ENCODE results near the gene PRDM12. TPM values are rescaled to one million over a fixed set of nuclear protein-coding genes. Genes with fewer than 3 reads are reported as not detected.

Gene PRDM12
- total and polyA plus RNA-seq, 7 donors: 0.03 to 0.17 (median 0.06) TPM; not detected in 4

DNA sequence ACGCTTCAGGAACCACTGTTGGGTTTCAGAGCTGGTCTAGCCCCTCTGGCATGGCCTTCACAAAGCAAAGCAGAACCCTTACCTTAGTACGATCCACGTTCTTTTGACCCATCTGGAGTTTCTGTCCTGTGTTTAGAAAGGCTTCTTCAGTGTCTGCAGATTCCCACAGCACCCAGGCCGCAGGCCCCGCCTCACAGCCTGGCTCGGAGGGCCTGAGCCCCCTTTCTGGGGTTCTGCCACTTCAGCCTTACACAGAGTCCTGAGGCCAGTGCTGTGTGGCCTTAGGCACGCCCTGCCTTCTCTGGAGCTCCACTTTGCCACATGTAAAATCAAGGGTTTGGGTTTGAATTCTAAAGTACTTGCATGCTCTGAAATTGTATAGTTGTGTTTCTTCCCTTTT is 31.6 kb upstream of the PRDM12 start:
- Histone ChIP-seq H3K4me3 (no peak overlapping the region), H3K9me3 (no peaks in the 10 kb centered on the region), H3K27me3 (ENCODE audit: insufficient read depth in 3 of 3, low read length in 2 of 3) (no peaks in the 10 kb centered on the region), H3K4me1 (no peaks in the 10 kb centered on the region), H3K36me3 (ENCODE audit: insufficient read depth in 1 of 2, low read depth in 1 of 2) (peaks cover 8 to 100% of the 10 kb centered on the region in 2 donors), H3K27ac (no peak overlapping the region)
- ATAC-seq (no peak), DNase-seq (no peak)
- TF ChIP-seq, protein P1, sequence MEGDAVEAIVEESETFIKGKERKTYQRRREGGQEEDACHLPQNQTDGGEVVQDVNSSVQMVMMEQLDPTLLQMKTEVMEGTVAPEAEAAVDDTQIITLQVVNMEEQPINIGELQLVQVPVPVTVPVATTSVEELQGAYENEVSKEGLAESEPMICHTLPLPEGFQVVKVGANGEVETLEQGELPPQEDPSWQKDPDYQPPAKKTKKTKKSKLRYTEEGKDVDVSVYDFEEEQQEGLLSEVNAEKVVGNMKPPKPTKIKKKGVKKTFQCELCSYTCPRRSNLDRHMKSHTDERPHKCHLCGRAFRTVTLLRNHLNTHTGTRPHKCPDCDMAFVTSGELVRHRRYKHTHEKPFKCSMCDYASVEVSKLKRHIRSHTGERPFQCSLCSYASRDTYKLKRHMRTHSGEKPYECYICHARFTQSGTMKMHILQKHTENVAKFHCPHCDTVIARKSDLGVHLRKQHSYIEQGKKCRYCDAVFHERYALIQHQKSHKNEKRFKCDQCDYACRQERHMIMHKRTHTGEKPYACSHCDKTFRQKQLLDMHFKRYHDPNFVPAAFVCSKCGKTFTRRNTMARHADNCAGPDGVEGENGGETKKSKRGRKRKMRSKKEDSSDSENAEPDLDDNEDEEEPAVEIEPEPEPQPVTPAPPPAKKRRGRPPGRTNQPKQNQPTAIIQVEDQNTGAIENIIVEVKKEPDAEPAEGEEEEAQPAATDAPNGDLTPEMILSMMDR (IDR thresholded peaks at IDR 0.05): no peak
- WGBS, 3 donors: 90 to 96% (median 91%) methylated on average over 7 of the region's 7 CpGs
- intact Hi-C loops (cut with DNase I): no loop called here

DNA sequence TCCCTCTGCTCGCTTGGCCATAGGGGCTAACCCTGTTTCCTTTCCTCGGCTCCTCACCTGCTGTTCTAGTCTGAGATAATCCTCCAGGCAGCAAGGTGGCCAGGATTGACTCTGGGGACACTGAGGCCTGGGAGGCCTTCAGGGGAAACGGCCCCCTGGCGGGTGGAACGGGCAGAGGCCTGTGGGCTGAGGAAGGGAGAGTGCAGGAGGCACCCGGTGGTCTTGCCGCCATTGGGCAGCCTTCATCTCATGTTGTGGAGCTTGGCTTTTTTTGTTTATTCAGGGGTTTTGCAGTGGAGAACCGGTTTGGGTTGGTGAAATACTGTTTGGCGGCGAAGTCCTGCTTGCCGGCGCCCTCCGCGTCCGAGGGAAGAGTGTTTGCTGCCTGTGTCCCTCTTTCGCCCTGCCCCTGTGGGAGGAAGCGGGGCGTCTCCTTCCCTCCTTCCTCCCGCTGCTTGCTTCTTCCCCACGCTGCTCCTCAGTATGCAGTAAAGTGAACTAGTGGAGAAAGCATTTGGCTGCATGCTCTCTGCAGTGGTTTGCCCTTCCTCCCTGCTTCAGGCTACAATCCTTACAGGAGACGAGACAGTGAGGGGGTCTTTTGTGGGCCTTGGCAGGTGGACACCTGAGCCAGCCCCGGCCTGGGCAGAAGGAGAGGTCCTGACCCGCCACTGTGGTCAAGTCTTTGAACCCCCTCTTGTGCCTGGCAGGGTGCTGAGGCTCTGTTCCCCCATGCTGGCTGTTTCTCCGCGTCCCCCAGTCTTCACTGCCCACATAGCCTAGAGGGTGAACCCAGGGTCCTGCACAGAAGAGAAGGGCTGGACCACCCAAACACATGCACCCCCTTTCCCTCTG is 30.8 kb upstream of the PRDM12 start:
- Histone ChIP-seq H3K27me3 (ENCODE audit: insufficient read depth in 3 of 3, low read length in 2 of 3) (no peaks in the 10 kb centered on the region), H3K4me3 (no peak overlapping the region), H3K4me1 (no peaks in the 10 kb centered on the region), H3K9me3 (no peaks in the 10 kb centered on the region), H3K36me3 (ENCODE audit: insufficient read depth in 1 of 2, low read depth in 1 of 2) (peaks cover 8 to 100% of the 10 kb centered on the region in 2 donors), H3K27ac (no peak overlapping the region)
- DNase-seq: peak in 1 of 2 donors; percentile 29
- intact Hi-C loops (cut with DNase I): no loop called here
- no peak for ATAC-seq
- TF ChIP-seq, protein P1 (IDR thresholded peaks at IDR 0.05): no peak
- 88 to 96% (median 93%) methylated on average over 24 to 25 of the region's 25 CpGs for WGBS, 3 donors

DNA sequence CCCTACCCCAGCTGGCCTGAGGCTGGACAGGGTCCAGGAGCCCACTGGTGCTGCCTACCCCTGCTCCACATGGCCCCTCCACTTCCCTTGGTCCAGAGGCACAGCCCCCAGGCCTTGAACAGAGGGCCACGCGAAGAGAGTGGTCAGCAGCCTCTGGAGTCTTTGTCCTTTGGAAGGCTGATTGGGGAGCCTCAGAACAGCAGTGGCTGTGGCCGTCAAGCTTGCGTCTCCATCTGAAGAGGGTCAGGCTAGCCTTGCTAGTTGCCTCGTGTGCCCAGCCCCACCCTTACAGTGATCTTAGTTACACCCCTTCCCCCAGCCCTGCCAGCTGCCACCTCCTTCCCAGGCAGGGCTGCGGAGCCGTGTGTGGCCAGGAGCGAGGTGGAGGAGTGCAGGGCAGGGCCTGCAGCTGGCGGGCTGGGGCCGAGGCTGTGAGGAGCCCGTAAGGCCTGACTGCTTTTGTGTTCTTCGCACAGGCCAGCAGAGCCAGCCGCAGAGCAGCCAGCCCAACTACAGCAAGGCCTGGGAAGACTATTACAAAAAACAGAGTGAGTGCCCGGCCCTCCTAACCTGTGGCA is 30.1 kb upstream of the PRDM12 start:
- intact Hi-C loops (cut with DNase I): no loop called here
- Histone ChIP-seq H3K4me3 (no peak overlapping the region), H3K36me3 (ENCODE audit: insufficient read depth in 1 of 2, low read depth in 1 of 2) (peaks cover 8 to 93% of the 10 kb centered on the region in 2 donors), H3K9me3 (no peaks in the 10 kb centered on the region), H3K27me3 (ENCODE audit: insufficient read depth in 3 of 3, low read length in 2 of 3) (no peaks in the 10 kb centered on the region), H3K27ac (no peak overlapping the region), H3K4me1 (no peaks in the 10 kb centered on the region)
- WGBS, 3 donors: 87 to 92% (median 91%) methylated on average over 13 to 14 of the region's 14 CpGs
- ATAC-seq: no peak
- TF ChIP-seq, protein P1 (IDR thresholded peaks at IDR 0.05): no peak
- peak in 1 of 2 donors; percentile 44 for DNase-seq

DNA sequence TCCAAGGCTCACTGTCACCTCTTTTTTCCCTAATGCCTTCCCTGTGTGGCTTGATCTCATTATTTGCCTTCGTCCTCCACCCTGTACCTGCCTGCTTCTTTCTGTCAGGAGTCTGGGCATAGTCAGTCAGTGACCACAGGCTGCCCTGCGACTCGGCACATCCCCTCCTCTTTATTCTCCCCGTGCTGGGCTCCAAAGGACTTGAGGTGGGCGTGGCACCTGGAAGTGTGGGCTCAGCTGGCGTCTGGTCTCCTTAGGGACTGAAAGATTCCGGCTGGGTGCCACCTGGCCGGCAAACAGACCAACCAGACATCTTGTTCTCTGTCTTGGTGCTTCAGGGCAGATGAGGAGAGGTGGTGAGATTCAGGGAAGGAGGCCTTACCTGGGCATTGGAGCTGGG is 29.6 kb upstream of the PRDM12 start:
- Histone ChIP-seq H3K4me1 (no peaks in the 10 kb centered on the region), H3K9me3 (no peaks in the 10 kb centered on the region), H3K4me3 (no peak overlapping the region), H3K36me3 (ENCODE audit: insufficient read depth in 1 of 2, low read depth in 1 of 2) (peaks cover 8 to 87% of the 10 kb centered on the region in 2 donors), H3K27ac (no peak overlapping the region), H3K27me3 (ENCODE audit: insufficient read depth in 3 of 3, low read length in 2 of 3) (no peaks in the 10 kb centered on the region)
- peak in 1 of 2 donors; percentile 23 for DNase-seq
- no peak for ATAC-seq
- 77 to 86% (median 77%) methylated on average over 8 of the region's 8 CpGs for WGBS, 3 donors
- TF ChIP-seq, protein P1 (IDR thresholded peaks at IDR 0.05): no peak
- intact Hi-C loops (cut with DNase I): no loop called here
